Esophagus (tissue), 2 donors: ENCODE results near the gene JARID2. TPM values are rescaled to one million over a fixed set of nuclear protein-coding genes. Genes with fewer than 3 reads are reported as not detected.
"Not testable (repeated sequence)": the region's sequence is repeated elsewhere in the genome, so short reads cannot be mapped to it uniquely, and the experiment has no call there.

Experiments used
- H3K27ac ChIP-seq, 2 donors: one replicate each; pipeline ENCODE4 v1.5.1; 2013; ENCODE audit warnings: low read depth in 2 of 2, mild to moderate bottlenecking in 2 of 2, inconsistent platforms in 1 of 2, low read length in 1 of 2, moderate library complexity in 1 of 2
- H3K27me3 ChIP-seq, 2 donors: one replicate each; pipeline ENCODE4 v1.6.1; 2013; ENCODE audit warnings: low read length in 2 of 2, control low read depth in 1 of 2, mild to moderate bottlenecking in 1 of 2; ENCODE audit not compliant: insufficient read depth in 2 of 2, control insufficient read depth in 1 of 2
- H3K36me3 ChIP-seq, 2 donors: one replicate each; pipeline ENCODE4 v1.6.1; 2013; ENCODE audit warnings: low read length in 1 of 2; ENCODE audit not compliant: control insufficient read depth in 2 of 2, insufficient read depth in 2 of 2
- H3K4me1 ChIP-seq, 2 donors: one replicate each; pipeline ENCODE4 v1.6.1; 2013; ENCODE audit warnings: low read length in 1 of 2; ENCODE audit not compliant: control insufficient read depth in 2 of 2, insufficient read depth in 2 of 2
- H3K4me3 ChIP-seq, 2 donors: one replicate each; pipeline ENCODE4 v1.5.1; 2013; ENCODE audit warnings: low read length in 2 of 2, mild to moderate bottlenecking in 2 of 2, low read depth in 1 of 2, moderate library complexity in 1 of 2
- H3K9me3 ChIP-seq, 2 donors: one replicate each; pipeline ENCODE4 v1.6.1; 2013; ENCODE audit warnings: mild to moderate bottlenecking in 2 of 2, low read depth in 1 of 2, low read length in 1 of 2, moderate library complexity in 1 of 2; ENCODE audit not compliant: control insufficient read depth in 2 of 2, insufficient read depth in 1 of 2
- WGBS, 2 donors: extraction: QIAGEN DNeasy Blood & Tissue Kit; methylation state at CpG; one replicate each; pipeline ENCODE4 v1.1.7; 2013; 5-methylcytosine and 5-hydroxymethylcytosine counted together
- polyA plus RNA-seq, 2 donors: library from polyadenylated mRNA; stranded (reverse); fragments of 200-250 nt; gene quantifications; one replicate each; pipeline ENCODE4 v1.2.3, GENCODE V29; 2013
- donor health status: healthy with polysubstance abuse.
- donor health status: Bipolar disorder and iron deficiency.

Gene JARID2
- polyA plus RNA-seq, 2 donors: 7.9 to 8.3 TPM

- not testable (repeated sequence) for H3K9me3 ChIP-seq, H3K4me3 ChIP-seq, H3K27ac ChIP-seq, H3K36me3 ChIP-seq, H3K4me1 ChIP-seq, H3K27me3 ChIP-seq
- 96 to 97% methylated on average over 5 of the region's 5 CpGs for WGBS, 2 donors
Measured at GRCh38 chr6:15543332-15543917, 297.6 kb downstream of the JARID2 start.

GRCh38 chr6:15544321-15544900 is 298.5 kb downstream of the JARID2 start:
- 93 to 95% methylated on average over 4 of the region's 4 CpGs for WGBS, 2 donors
- H3K9me3 ChIP-seq: peaks cover 0 to 2% of the 10 kb centered on the region in 2 donors
- H3K27me3 ChIP-seq: no peaks in the 10 kb centered on the region
- no peaks in the 10 kb centered on the region for H3K36me3 ChIP-seq
- no peak overlapping the region for H3K4me3 ChIP-seq
- H3K27ac ChIP-seq: no peak overlapping the region
- no peaks in the 10 kb centered on the region for H3K4me1 ChIP-seq

- peaks cover 0 to 2% of the 10 kb centered on the region in 2 donors for H3K9me3 ChIP-seq
- no peaks in the 10 kb centered on the region for H3K4me1 ChIP-seq
- H3K4me3 ChIP-seq: no peak overlapping the region
- WGBS, 2 donors: 70 to 81% methylated on average over 5 of the region's 5 CpGs
- H3K36me3 ChIP-seq: no peaks in the 10 kb centered on the region
- no peaks in the 10 kb centered on the region for H3K27me3 ChIP-seq
- H3K27ac ChIP-seq: no peak overlapping the region
Measured at GRCh38 chr6:15546591-15546990, 300.7 kb downstream of the JARID2 start.

GRCh38 chr6:15547400-15547799 is 301.5 kb downstream of the JARID2 start:
- Histone ChIP-seq H3K27me3 (no peaks in the 10 kb centered on the region), H3K4me3 (no peak overlapping the region), H3K9me3 (peaks cover 0 to 2% of the 10 kb centered on the region in 2 donors), H3K36me3 (no peaks in the 10 kb centered on the region), H3K4me1 (no peaks in the 10 kb centered on the region), H3K27ac (no peak overlapping the region)
- 77 to 80% methylated on average over 5 of the region's 5 CpGs for WGBS, 2 donors

- no peaks in the 10 kb centered on the region for H3K9me3 ChIP-seq
- H3K4me3 ChIP-seq: no peak overlapping the region
- H3K27ac ChIP-seq: no peak overlapping the region
- no peaks in the 10 kb centered on the region for H3K36me3 ChIP-seq
- H3K4me1 ChIP-seq: no peaks in the 10 kb centered on the region
- whole genome bisulfite sequencing, 2 donors: 87 to 92% methylated on average over 14 of the region's 14 CpGs
- no peaks in the 10 kb centered on the region for H3K27me3 ChIP-seq
Measured at GRCh38 chr6:15549371-15549770, 303.5 kb downstream of the JARID2 start.

- 91 to 94% methylated on average over 2 of the region's 2 CpGs for WGBS, 2 donors
- Histone ChIP-seq H3K4me1 (no peaks in the 10 kb centered on the region), H3K27me3 (no peaks in the 10 kb centered on the region)
Measured at GRCh38 chr6:15550546-15551123, 304.8 kb downstream of the JARID2 start.

GRCh38 chr6:15551262-15551661 is 305.4 kb downstream of the JARID2 start:
- H3K27ac ChIP-seq: no peak overlapping the region
- WGBS, 2 donors: 85 to 87% methylated on average over 7 of the region's 7 CpGs

More at GRCh38 chr6:15550546-15551123, 304.8 kb downstream of the JARID2 start:
- Histone ChIP-seq H3K9me3 (no peaks in the 10 kb centered on the region), H3K4me3 (no peak overlapping the region), H3K27ac (no peak overlapping the region), H3K36me3 (no peaks in the 10 kb centered on the region)

GRCh38 chr6:15551798-15552197 is 305.9 kb downstream of the JARID2 start:
- H3K9me3 ChIP-seq: no peaks in the 10 kb centered on the region
- no peaks in the 10 kb centered on the region for H3K36me3 ChIP-seq
- WGBS, 2 donors: 61 to 68% methylated on average over 6 of the region's 6 CpGs
- no peaks in the 10 kb centered on the region for H3K4me1 ChIP-seq
- H3K27me3 ChIP-seq: no peaks in the 10 kb centered on the region
- H3K27ac ChIP-seq: no peak overlapping the region
- no peak overlapping the region for H3K4me3 ChIP-seq

More at GRCh38 chr6:15551262-15551661, 305.4 kb downstream of the JARID2 start:
- H3K27me3 ChIP-seq: no peaks in the 10 kb centered on the region
- H3K9me3 ChIP-seq: no peaks in the 10 kb centered on the region
- no peaks in the 10 kb centered on the region for H3K36me3 ChIP-seq
- H3K4me3 ChIP-seq: no peak overlapping the region
- H3K4me1 ChIP-seq: no peaks in the 10 kb centered on the region

GRCh38 chr6:15553031-15553430 is 307.2 kb downstream of the JARID2 start:
- Histone ChIP-seq H3K9me3 (no peaks in the 10 kb centered on the region), H3K27ac (no peak overlapping the region), H3K36me3 (no peaks in the 10 kb centered on the region), H3K27me3 (no peaks in the 10 kb centered on the region), H3K4me1 (no peaks in the 10 kb centered on the region), H3K4me3 (no peak overlapping the region)
- 84 to 94% methylated on average over 2 of the region's 2 CpGs for WGBS, 2 donors
